Prostate gland (tissue), 2 donors: Measurements from ENCODE around the gene FRMD5. TPM values are rescaled to one million over a fixed set of nuclear protein-coding genes. Genes with fewer than 3 reads are reported as not detected.

Experiments used
- DNase-seq: peaks from one replicate; pipeline ENCODE4 v3.0.0-alpha.2; 2019; ENCODE audit warnings: low spot score
- H3K27ac ChIP-seq, 2 donors: fragments of 200-600 bp; sonication (generic); 2 replicates each; pipeline ENCODE4 v1.5.1; 2017 to 2019
- H3K27me3 ChIP-seq: fragments of 200-600 bp; sonication (generic); replicated peaks from 2 replicates; pipeline ENCODE4 v1.5.1; 2019; ENCODE audit not compliant: insufficient read depth
- H3K36me3 ChIP-seq, 2 donors: fragments of 200-600 bp; sonication (generic); 1 replicate in 1 of 2; 2 replicates in 1 of 2; pipeline versions ENCODE4 v1.5.1 to v1.8.1; 2017 to 2019
- H3K4me1 ChIP-seq: fragments of 200-600 bp; sonication (generic); replicated peaks from 2 replicates; pipeline ENCODE4 v1.5.1; 2019
- H3K4me3 ChIP-seq, 2 donors: fragments of 200-600 bp; sonication (generic); 2 replicates each; pipeline ENCODE4 v1.5.1; 2017 to 2019
- H3K9me3 ChIP-seq: fragments of 200-600 bp; sonication (generic); 2 replicates; pipeline ENCODE4 v1.5.1; 2017
- POLR2A ChIP-seq: fragments of 450-650 bp; IDR thresholded peaks from one replicate; pipeline ENCODE4 v1.6.1; 2016; ENCODE audit warnings: antibody characterized with exemption, mild to moderate bottlenecking
- POLR2AphosphoS5 ChIP-seq: sonication (generic); formaldehyde crosslinking; IDR thresholded peaks from one replicate; pipeline ENCODE4 v1.6.1; 2017; ENCODE audit warnings: antibody characterized with exemption
- WGBS: methylation state at CpG from one replicate; pipeline ENCODE4 v1.1.5; 2018; 5-methylcytosine and 5-hydroxymethylcytosine counted together
- intact Hi-C: fragments of 100-400 bp; cut with DNase I; formaldehyde crosslinking; loops from one replicate; pipeline ENCODE4 v1.14.2; 2022
- total RNA-seq, 2 donors: library from RNA; depleted of rRNA; stranded (reverse); fragments of >200 nt; gene quantifications; one replicate each; pipeline ENCODE4 v1.1.0, GENCODE V29; 2016
- TF ChIP-seq, protein P1 (sequence below), 4 experiments: fragments of 200-600 bp in 2 of 4; fragments of 450-650 bp in 2 of 4; sonication (generic) in 2 of 4; IDR thresholded peaks; 1 replicate in 3 of 4; 2 replicates in 1 of 4; pipeline ENCODE4 v1.5.1; 2016 to 2019; ENCODE audit warnings: antibody characterized with exemption in 4 of 4, mild to moderate bottlenecking in 2 of 4, moderate library complexity in 2 of 4

The FRMD5 gene
- total RNA-seq, 2 donors from 2014 or later = 0.36 to 8.1 TPM

- Histone ChIP-seq H3K36me3 (no peaks in the 10 kb centered on the region), H3K27ac (no peak overlapping the region), H3K4me3 (no peak overlapping the region), H3K27me3 (no peaks in the 10 kb centered on the region), H3K9me3 (no peaks in the 10 kb centered on the region), H3K4me1 (no peaks in the 10 kb centered on the region)
- TF ChIP-seq POLR2A = no peak
- no peak for TF ChIP-seq POLR2AphosphoS5
- TF ChIP-seq, protein P1, sequence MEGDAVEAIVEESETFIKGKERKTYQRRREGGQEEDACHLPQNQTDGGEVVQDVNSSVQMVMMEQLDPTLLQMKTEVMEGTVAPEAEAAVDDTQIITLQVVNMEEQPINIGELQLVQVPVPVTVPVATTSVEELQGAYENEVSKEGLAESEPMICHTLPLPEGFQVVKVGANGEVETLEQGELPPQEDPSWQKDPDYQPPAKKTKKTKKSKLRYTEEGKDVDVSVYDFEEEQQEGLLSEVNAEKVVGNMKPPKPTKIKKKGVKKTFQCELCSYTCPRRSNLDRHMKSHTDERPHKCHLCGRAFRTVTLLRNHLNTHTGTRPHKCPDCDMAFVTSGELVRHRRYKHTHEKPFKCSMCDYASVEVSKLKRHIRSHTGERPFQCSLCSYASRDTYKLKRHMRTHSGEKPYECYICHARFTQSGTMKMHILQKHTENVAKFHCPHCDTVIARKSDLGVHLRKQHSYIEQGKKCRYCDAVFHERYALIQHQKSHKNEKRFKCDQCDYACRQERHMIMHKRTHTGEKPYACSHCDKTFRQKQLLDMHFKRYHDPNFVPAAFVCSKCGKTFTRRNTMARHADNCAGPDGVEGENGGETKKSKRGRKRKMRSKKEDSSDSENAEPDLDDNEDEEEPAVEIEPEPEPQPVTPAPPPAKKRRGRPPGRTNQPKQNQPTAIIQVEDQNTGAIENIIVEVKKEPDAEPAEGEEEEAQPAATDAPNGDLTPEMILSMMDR (IDR thresholded peaks at IDR 0.05) = no peak
- DNase-seq = no peak
- intact Hi-C loops = no loop called here
- 91% methylated on average over 5 of the region's 5 CpGs for WGBS
These were observed 217.8 kb downstream of the FRMD5 start for GRCh38 chr15:43977072-43977884.

- 26% methylated on average over 1 of the region's 1 CpG for WGBS
- H3K27ac ChIP-seq = no peak overlapping the region
- no peak for TF ChIP-seq POLR2AphosphoS5
- TF ChIP-seq, protein P1 (IDR thresholded peaks at IDR 0.05) = no peak
- no peak for TF ChIP-seq POLR2A
These were observed 219.3 kb downstream of the FRMD5 start for GRCh38 chr15:43975770-43976169.

GRCh38 chr15:43975326-43975725 lies 219.7 kb downstream of the FRMD5 start:
- no peaks in the 10 kb centered on the region for H3K4me1 ChIP-seq
- H3K9me3 ChIP-seq = no peaks in the 10 kb centered on the region
- no peak for DNase-seq
- H3K36me3 ChIP-seq = no peaks in the 10 kb centered on the region
- intact Hi-C loops = no loop called here
- no peak overlapping the region for H3K4me3 ChIP-seq
- WGBS = 19% methylated on average over 4 of the region's 4 CpGs
- TF ChIP-seq POLR2A = no peak
- TF ChIP-seq, protein P1 (IDR thresholded peaks at IDR 0.05) = no peak
- TF ChIP-seq POLR2AphosphoS5 = no peak
- H3K27ac ChIP-seq = no peak overlapping the region
- H3K27me3 ChIP-seq = no peaks in the 10 kb centered on the region

More at GRCh38 chr15:43975770-43976169, 219.3 kb downstream of the FRMD5 start:
- no peaks in the 10 kb centered on the region for H3K4me1 ChIP-seq
- H3K4me3 ChIP-seq = no peak overlapping the region
- H3K36me3 ChIP-seq = no peaks in the 10 kb centered on the region
- no peak for DNase-seq
- intact Hi-C loops = no loop called here
- no peaks in the 10 kb centered on the region for H3K27me3 ChIP-seq
- no peaks in the 10 kb centered on the region for H3K9me3 ChIP-seq

- WGBS = 82% methylated on average over 3 of the region's 3 CpGs
- intact Hi-C loops = no loop called here
- H3K27me3 ChIP-seq = no peaks in the 10 kb centered on the region
- no peak for DNase-seq
- no peaks in the 10 kb centered on the region for H3K36me3 ChIP-seq
- H3K27ac ChIP-seq = no peak overlapping the region
- H3K4me3 ChIP-seq = no peak overlapping the region
- H3K9me3 ChIP-seq = no peaks in the 10 kb centered on the region
- H3K4me1 ChIP-seq = no peaks in the 10 kb centered on the region
- TF ChIP-seq, protein P1 (IDR thresholded peaks at IDR 0.05) = no peak
These were observed 220.2 kb downstream of the FRMD5 start for GRCh38 chr15:43974852-43975251.

DNA sequence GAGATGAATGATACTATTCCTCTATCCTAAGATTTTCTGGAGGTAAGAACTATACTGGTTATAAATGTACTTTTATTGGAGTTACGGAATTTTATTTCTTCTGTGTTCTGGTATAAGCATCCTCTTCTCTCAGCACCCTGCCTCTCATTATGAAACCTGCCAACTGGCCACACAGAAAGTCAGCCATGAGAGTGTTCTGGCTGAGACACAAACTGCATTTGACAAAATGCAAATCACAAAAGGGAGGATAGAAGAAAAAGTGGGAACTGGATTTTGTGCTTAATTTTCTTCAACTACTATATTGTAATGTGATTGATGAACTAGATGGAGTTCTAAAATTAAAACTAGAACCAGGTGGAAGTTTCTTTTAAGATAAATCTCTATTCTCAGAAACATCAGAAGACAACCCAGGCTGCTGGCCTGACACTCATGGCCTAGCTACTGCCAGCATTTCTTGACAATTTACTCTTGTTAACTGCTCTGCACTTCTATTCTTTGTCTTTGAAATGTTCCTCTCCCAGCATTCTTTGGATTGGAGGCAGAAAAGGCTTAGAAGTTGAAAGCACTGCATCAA lies 225.2 kb downstream of the FRMD5 start:
- no peak overlapping the region for H3K27ac ChIP-seq
- WGBS = 88% methylated on average over 1 of the region's 1 CpG

More for the DNA sequence above, 225.2 kb downstream of the FRMD5 start:
- intact Hi-C loops = no loop called here
- Histone ChIP-seq H3K4me3 (no peak overlapping the region), H3K27me3 (no peaks in the 10 kb centered on the region), H3K4me1 (no peaks in the 10 kb centered on the region), H3K9me3 (no peaks in the 10 kb centered on the region), H3K36me3 (no peaks in the 10 kb centered on the region)
- no peak for DNase-seq
- TF ChIP-seq POLR2AphosphoS5 (no peak), POLR2A (no peak)
- TF ChIP-seq, protein P1 (IDR thresholded peaks at IDR 0.05) = no peak
